ENCODE measurements around the gene SCAMP2. TPM values are rescaled to one million over a fixed set of nuclear protein-coding genes. Genes with fewer than 3 reads are reported as not detected.

The SCAMP2 gene
- total and polyA plus RNA-seq, 2 of the 13 experiments (the other 11 are each of a cell fraction or from before 2014, with no cell fraction given), result 34.8 to 121 TPM

DNA sequence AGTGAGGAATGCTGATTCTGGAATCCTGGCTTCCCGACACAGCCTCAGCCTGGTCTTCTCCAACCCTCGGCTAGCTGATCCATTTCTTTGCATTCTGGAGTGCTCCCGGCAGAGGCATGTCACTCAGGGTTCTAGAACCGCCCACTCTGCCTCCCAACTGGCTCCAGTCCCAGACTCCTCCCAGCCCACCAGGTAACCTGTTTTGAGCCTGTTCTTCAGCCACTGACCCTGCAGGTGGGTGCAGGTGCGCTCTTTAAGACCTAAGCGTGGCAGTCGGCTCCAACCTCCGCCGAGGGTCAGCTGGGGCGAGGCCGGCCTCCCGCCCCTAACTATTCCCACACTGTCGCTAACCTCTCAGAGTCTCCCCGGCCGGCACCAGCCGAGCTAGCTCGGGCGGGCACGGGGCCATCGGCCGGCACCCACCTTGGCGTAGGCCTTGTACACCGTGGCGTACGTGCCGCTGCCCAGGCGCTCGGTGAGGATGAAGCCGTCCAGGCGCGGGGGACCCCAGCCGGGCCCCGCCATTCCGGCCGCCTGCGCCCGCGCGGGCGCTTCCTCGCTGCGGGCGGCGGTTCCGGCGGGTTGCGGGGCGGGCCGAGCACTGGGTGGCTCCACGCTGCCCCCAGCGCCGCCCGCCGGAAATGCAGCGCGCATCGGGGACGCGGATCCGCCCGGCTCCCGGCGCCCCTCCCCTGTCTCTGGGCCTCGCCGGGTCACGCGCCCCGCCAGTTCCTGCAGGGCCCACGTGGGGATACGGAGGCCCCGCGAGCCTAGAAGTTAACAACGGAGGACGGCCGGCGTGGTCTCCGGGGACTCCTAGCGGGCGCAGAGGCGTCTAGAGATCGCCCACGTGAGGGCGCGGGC, 30.4 kb downstream of the SCAMP2 start, which contains the start of gene ULK3 (continued):
- no peak for TF ChIP-seq ZNF646 (CRISPR knock-in tag; IDR thresholded peaks at IDR 0.05)
- peak; percentile 64 for TF ChIP-seq ZNF205 (CRISPR knock-in tag; IDR thresholded peaks at IDR 0.05)
- TF ChIP-seq TSC22D2 (CRISPR knock-in tag; IDR thresholded peaks at IDR 0.05; ENCODE audit: borderline replicate concordance), result no peak
- TF ChIP-seq, protein P1, sequence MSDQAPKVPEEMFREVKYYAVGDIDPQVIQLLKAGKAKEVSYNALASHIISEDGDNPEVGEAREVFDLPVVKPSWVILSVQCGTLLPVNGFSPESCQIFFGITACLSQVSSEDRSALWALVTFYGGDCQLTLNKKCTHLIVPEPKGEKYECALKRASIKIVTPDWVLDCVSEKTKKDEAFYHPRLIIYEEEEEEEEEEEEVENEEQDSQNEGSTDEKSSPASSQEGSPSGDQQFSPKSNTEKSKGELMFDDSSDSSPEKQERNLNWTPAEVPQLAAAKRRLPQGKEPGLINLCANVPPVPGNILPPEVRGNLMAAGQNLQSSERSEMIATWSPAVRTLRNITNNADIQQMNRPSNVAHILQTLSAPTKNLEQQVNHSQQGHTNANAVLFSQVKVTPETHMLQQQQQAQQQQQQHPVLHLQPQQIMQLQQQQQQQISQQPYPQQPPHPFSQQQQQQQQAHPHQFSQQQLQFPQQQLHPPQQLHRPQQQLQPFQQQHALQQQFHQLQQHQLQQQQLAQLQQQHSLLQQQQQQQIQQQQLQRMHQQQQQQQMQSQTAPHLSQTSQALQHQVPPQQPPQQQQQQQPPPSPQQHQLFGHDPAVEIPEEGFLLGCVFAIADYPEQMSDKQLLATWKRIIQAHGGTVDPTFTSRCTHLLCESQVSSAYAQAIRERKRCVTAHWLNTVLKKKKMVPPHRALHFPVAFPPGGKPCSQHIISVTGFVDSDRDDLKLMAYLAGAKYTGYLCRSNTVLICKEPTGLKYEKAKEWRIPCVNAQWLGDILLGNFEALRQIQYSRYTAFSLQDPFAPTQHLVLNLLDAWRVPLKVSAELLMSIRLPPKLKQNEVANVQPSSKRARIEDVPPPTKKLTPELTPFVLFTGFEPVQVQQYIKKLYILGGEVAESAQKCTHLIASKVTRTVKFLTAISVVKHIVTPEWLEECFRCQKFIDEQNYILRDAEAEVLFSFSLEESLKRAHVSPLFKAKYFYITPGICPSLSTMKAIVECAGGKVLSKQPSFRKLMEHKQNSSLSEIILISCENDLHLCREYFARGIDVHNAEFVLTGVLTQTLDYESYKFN (CRISPR knock-in tag; conservative IDR thresholded peaks at IDR 0.05), result 0 out of 2 replicates have a peak, but pooled peaks have one; percentile 34
- no peak for TF ChIP-seq XBP1 (CRISPR knock-in tag; IDR thresholded peaks at IDR 0.05)
- TF ChIP-seq CHD4 (IDR thresholded peaks at IDR 0.05; ENCODE audit: borderline replicate concordance, low read length), result no peak
- TF ChIP-seq HMG20A (CRISPR knock-in tag; IDR thresholded peaks at IDR 0.05; ENCODE audit: borderline replicate concordance), result no peak
- no peak for TF ChIP-seq SMAD9 (CRISPR knock-in tag; IDR thresholded peaks at IDR 0.05)
- no peak for TF ChIP-seq KAT7 (CRISPR knock-in tag; IDR thresholded peaks at IDR 0.05; ENCODE audit: borderline replicate concordance)
- TF ChIP-seq, protein P2, sequence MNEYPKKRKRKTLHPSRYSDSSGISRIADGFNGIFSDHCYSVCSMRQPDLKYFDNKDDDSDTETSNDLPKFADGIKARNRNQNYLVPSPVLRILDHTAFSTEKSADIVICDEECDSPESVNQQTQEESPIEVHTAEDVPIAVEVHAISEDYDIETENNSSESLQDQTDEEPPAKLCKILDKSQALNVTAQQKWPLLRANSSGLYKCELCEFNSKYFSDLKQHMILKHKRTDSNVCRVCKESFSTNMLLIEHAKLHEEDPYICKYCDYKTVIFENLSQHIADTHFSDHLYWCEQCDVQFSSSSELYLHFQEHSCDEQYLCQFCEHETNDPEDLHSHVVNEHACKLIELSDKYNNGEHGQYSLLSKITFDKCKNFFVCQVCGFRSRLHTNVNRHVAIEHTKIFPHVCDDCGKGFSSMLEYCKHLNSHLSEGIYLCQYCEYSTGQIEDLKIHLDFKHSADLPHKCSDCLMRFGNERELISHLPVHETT (CRISPR knock-in tag; conservative IDR thresholded peaks at IDR 0.05), result no peak
- no peak for TF ChIP-seq ZNF569 (CRISPR knock-in tag; IDR thresholded peaks at IDR 0.05; ENCODE audit: borderline replicate concordance)
- peak; percentile 60 for TF ChIP-seq THAP11 (CRISPR knock-in tag; IDR thresholded peaks at IDR 0.05)
- TF ChIP-seq, protein P3, sequence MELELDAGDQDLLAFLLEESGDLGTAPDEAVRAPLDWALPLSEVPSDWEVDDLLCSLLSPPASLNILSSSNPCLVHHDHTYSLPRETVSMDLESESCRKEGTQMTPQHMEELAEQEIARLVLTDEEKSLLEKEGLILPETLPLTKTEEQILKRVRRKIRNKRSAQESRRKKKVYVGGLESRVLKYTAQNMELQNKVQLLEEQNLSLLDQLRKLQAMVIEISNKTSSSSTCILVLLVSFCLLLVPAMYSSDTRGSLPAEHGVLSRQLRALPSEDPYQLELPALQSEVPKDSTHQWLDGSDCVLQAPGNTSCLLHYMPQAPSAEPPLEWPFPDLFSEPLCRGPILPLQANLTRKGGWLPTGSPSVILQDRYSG (CRISPR knock-in tag; IDR thresholded peaks at IDR 0.05), result no peak
- TF ChIP-seq ARHGAP35 (CRISPR knock-in tag; IDR thresholded peaks at IDR 0.05; ENCODE audit: borderline replicate concordance), result no peak
- TF ChIP-seq ZNF556 (CRISPR knock-in tag; IDR thresholded peaks at IDR 0.05; ENCODE audit: borderline replicate concordance), result peak; percentile 28; the same call in 1 of the 2 replicates

Data from HepG2 (cell line).